Right lobe of liver (tissue), 6 donors: ENCODE results near the gene NCAPH2. TPM values are rescaled to one million over a fixed set of nuclear protein-coding genes. Genes with fewer than 3 reads are reported as not detected.

Experiments
- ATAC-seq, 4 donors: fragments of 200-7000 bp; cut with Tn5 transposase; one replicate each; pipeline ENCODE4 v1.9.1; 2020; ENCODE audit warnings: mild to moderate bottlenecking in 4 of 4, moderate library complexity in 4 of 4
- DNase-seq, 3 donors: peaks; one replicate each; pipeline ENCODE4 v3.0.0-alpha.2; 2020
- H3K27ac ChIP-seq, 3 donors: fragments of 200-600 bp; one replicate each; pipeline ENCODE4 v1.8.0; 2022
- H3K27me3 ChIP-seq, 2 donors: fragments of 200-600 bp; one replicate each; pipeline ENCODE4 v1.8.0; 2022
- H3K36me3 ChIP-seq, 4 donors: fragments of 200-600 bp; sonication (generic) in 1 of 4; one replicate each; pipeline versions ENCODE4 v1.5.1 to v1.8.0; 2017 to 2022; ENCODE audit warnings: control low read depth in 1 of 4
- H3K4me1 ChIP-seq, 4 donors: fragments of 200-600 bp; sonication (generic) in 1 of 4; one replicate each; pipeline versions ENCODE4 v1.5.1 to v1.8.0; 2017 to 2022; ENCODE audit warnings: control low read depth in 1 of 4
- H3K4me3 ChIP-seq, 3 donors: fragments of 200-600 bp; one replicate each; pipeline ENCODE4 v1.8.0; 2022
- H3K9me3 ChIP-seq, 4 donors: fragments of 200-600 bp; sonication (generic) in 1 of 4; one replicate each; pipeline versions ENCODE4 v1.5.1 to v1.8.0; 2017 to 2022; ENCODE audit warnings: control low read depth in 1 of 4
- CTCF ChIP-seq, 4 donors: fragments of 200-600 bp in 3 of 4; fragments of 450-650 bp in 1 of 4; IDR thresholded peaks; one replicate each; pipeline versions ENCODE4 v1.5.1 to v1.8.0; 2016 to 2022; ENCODE audit warnings: antibody characterized with exemption in 4 of 4, mild to moderate bottlenecking in 2 of 4
- POLR2A ChIP-seq: fragments of 450-650 bp; IDR thresholded peaks from one replicate; pipeline ENCODE4 v1.6.1; 2017; ENCODE audit warnings: antibody characterized with exemption, mild to moderate bottlenecking
- WGBS: methylation state at CpG from one replicate; pipeline ENCODE4 v1.1.6; 2018; ENCODE audit warnings: low coverage, low lambda C conversion rate; ENCODE audit not compliant: insufficient coverage; ENCODE audit errors: missing lambda C conversion rate; 5-methylcytosine and 5-hydroxymethylcytosine counted together
- intact Hi-C, 2 donors: fragments of 100-400 bp; cut with DNase I; formaldehyde crosslinking; loops; one replicate each; pipeline versions ENCODE4 v1.11.2 to v1.14.1; 2022
- total RNA-seq, 6 experiments: library from RNA; depleted of rRNA in 2 of 6; stranded (reverse); fragments of >200 nt in 2 of 6; fragmentation: NEBNext Ultra II Directional in 3 of 6; extraction: Animal tissue kit (Norgen Biotek cat#: 25700) in 3 of 6; gene quantifications; one replicate each; pipeline versions ENCODE4 v1.1.0 to v1.2.4, GENCODE V29; 2016 to 2023
- donor health status: DM: no; HTN: yes; CAD: no.
- donor health status: DM: no; HTN: no; CAD: no.
- donor health status: DM: no; HTN: no; CAD: no.
- donor health status: DM: no; HTN: yes; CAD: no.
- donor health status: DM: no; HTN: yes; CAD: no.

Gene NCAPH2
- total RNA-seq, 6 experiments from 2014 or later: 11.4 to 17.3 (median 13.9) TPM

GRCh38 chr22:50476868-50477267, 31.2 kb upstream of the NCAPH2 start:
- no peaks in the 10 kb centered on the region for H3K9me3 ChIP-seq
- H3K27ac ChIP-seq: no peak overlapping the region
- DNase-seq (no peak), ATAC-seq (no peak)
- H3K36me3 ChIP-seq: no peaks in the 10 kb centered on the region
- H3K4me1 ChIP-seq: peaks cover 0 to 19% (median 4%) of the 10 kb centered on the region in 4 donors
- intact Hi-C loops: no loop called here
- no peaks in the 10 kb centered on the region for H3K27me3 ChIP-seq
- WGBS: 72% methylated on average over 6 of the region's 7 CpGs
- H3K4me3 ChIP-seq: no peak overlapping the region
- TF ChIP-seq POLR2A (no peak), CTCF (IDR thresholded peaks at IDR 0.05) (no peak)

GRCh38 chr22:50477923-50478322, 30.1 kb upstream of the NCAPH2 start:
- intact Hi-C loops: no loop called here
- TF ChIP-seq POLR2A (no peak), CTCF (IDR thresholded peaks at IDR 0.05) (no peak)
- peaks cover 0 to 23% (median 4%) of the 10 kb centered on the region in 4 donors for H3K4me1 ChIP-seq
- no peak overlapping the region for H3K27ac ChIP-seq
- no peaks in the 10 kb centered on the region for H3K36me3 ChIP-seq
- no peak overlapping the region for H3K4me3 ChIP-seq
- no peak for ATAC-seq
- no peak for DNase-seq
- WGBS: 95% methylated on average over 9 of the region's 12 CpGs
- no peaks in the 10 kb centered on the region for H3K27me3 ChIP-seq
- no peaks in the 10 kb centered on the region for H3K9me3 ChIP-seq

GRCh38 chr22:50479721-50480120, 28.3 kb upstream of the NCAPH2 start:
- Histone ChIP-seq H3K27me3 (no peaks in the 10 kb centered on the region), H3K4me1 (peaks cover 0 to 15% (median 0%) of the 10 kb centered on the region in 4 donors), H3K4me3 (no peak overlapping the region), H3K27ac (no peak overlapping the region), H3K9me3 (no peaks in the 10 kb centered on the region), H3K36me3 (no peaks in the 10 kb centered on the region)
- ATAC-seq (no peak), DNase-seq (no peak)
- TF ChIP-seq POLR2A (no peak), CTCF (IDR thresholded peaks at IDR 0.05) (no peak)
- WGBS: 40% methylated on average over 1 of the region's 11 CpGs
- intact Hi-C loops: loop anchor here in 1 of 2 donors (10.0 kb wide), 1 partner anchor 235 kb away; the partner anchor contains the start of gene TUBGCP6

GRCh38 chr22:50481045-50481439, 27.0 kb upstream of the NCAPH2 start:
- Histone ChIP-seq H3K4me1 (peaks cover 0 to 11% (median 1%) of the 10 kb centered on the region in 4 donors), H3K36me3 (no peaks in the 10 kb centered on the region), H3K4me3 (peak overlapping the region; percentile 45 to 53 (median 52)), H3K27me3 (no peaks in the 10 kb centered on the region), H3K27ac (no peak overlapping the region), H3K9me3 (no peaks in the 10 kb centered on the region)
- WGBS: no CpG with 5 or more reads among the region's 45 CpGs
- TF ChIP-seq POLR2A (no peak), CTCF (IDR thresholded peaks at IDR 0.05) (no peak)
- ATAC-seq (no peak), DNase-seq (no peak)
- intact Hi-C loops: loop anchor here in 1 of 2 donors (10.0 kb wide), 1 partner anchor 236 kb away; the partner anchor contains the start of gene TUBGCP6
